IPS-NIHi7 (cell line): ENCODE data around the gene OR10J5.
"Not testable (repeated sequence)": the region's sequence is repeated elsewhere in the genome, so short reads cannot be mapped to it uniquely, and the experiment has no call there.

Experiments used
- DNase-seq: peaks from one replicate; pipeline ENCODE4 v3.0.0; 2012; ENCODE audit warnings: mixed read lengths; ENCODE audit errors: extremely low spot score

OR10J5 gene, protein sequence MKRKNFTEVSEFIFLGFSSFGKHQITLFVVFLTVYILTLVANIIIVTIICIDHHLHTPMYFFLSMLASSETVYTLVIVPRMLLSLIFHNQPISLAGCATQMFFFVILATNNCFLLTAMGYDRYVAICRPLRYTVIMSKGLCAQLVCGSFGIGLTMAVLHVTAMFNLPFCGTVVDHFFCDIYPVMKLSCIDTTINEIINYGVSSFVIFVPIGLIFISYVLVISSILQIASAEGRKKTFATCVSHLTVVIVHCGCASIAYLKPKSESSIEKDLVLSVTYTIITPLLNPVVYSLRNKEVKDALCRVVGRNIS

GRCh38 chr1:159535907-159536306 is at the start of gene OR10J5:
Gene OR10J5, minus strand, starts transcription at chr1:159536007. Its CDS starts 0 bp downstream, at chr1:159536007.
- DNase-seq = no peak

DNA sequence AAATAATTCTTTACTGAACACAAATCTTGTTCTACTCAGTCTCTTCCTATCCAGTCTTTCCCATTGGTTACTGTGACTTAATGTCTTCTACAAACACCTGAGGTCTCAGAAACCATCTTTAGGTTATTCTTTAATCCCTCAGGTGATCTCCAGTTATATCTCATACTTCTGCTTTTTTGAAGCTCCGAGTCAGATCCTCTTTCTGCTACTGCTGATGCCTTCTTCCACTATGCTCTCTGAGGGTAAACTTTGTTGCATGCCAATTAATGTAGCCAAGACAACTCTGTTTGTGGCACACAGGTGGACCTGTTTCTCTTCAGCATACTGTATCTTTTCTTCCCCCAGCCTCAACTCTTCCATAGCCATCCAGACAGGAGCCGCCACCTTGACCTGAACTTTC is 48.7 kb upstream of the OR10J5 start:
- DNase-seq = no peak

- DNase-seq = no peak
Observed at GRCh38 chr1:159581422-159581821, 45.6 kb upstream of the OR10J5 start.

DNA sequence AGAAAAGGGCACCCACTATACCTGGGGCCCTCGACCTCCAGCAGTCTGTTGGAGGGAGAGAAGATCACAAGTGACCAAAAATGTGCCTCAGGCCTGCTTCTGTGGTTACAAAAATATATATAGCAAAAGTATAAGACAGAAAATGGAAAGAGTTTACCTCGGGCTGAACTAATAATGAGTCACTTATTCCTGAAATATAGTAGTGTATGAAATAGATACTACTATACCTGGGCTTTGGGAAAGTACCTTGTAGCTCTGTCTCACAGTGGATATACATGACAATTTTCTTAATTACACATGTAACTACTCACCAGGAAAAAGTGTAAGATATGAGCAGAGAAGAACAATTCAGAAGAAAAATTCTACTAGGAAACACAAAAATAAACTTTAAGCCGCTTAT is 44.5 kb upstream of the OR10J5 start:
- DNase-seq = no peak

DNA sequence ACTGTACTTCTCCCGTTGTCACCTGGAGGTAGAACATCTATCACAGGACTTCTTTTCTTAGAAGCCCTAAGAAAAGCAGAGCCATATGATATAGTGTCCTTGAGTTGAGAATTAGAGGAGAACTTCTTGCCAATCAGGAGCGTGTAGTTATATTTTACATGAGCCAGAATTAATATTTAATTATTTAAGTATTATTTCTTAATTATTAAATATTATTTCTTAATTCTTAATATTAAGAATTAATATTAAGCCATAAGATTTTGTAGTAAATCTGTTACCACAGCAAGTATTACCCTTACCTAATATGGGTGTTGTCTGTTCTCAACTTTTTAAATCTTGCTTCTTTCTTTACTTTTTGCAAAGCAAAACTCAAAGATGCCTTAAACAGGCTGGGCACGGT is 41.6 kb upstream of the OR10J5 start:
- no peak for DNase-seq

- DNase-seq = no peak
Observed at GRCh38 chr1:159562680-159563079, 26.9 kb upstream of the OR10J5 start.

GRCh38 chr1:159561497-159561896 is 25.7 kb upstream of the OR10J5 start:
- DNase-seq = no peak

GRCh38 chr1:159560599-159560998 is 24.8 kb upstream of the OR10J5 start:
- DNase-seq = no peak

- no peak for DNase-seq
Observed at GRCh38 chr1:159556931-159557369, 21.1 kb upstream of the OR10J5 start.

- DNase-seq = no peak
Observed at GRCh38 chr1:159554696-159555095, 18.9 kb upstream of the OR10J5 start.

- no peak for DNase-seq
Observed at GRCh38 chr1:159554261-159554660, 18.5 kb upstream of the OR10J5 start.

DNA sequence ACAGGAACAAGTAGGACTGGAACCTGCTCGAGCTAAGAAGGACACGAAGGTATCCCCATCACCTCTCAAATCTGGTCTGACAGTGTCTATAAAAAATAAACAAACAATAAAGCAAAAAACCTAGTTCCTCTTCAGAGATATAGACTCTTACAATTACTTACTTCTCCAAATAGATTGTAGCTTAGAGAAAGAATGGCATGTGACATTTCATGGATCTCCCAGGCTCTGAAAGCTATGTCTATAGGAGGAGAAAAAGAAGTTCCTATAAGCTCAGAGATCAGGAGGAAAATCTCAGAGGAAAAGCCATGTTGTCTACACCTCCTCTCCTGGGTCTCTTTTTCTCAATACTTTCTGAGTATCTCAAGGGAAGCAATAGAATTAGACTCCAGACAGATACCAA is 12.3 kb upstream of the OR10J5 start:
- DNase-seq = no peak

GRCh38 chr1:159532922-159533321 is 2.9 kb downstream of the OR10J5 start:
- DNase-seq = no peak

DNA sequence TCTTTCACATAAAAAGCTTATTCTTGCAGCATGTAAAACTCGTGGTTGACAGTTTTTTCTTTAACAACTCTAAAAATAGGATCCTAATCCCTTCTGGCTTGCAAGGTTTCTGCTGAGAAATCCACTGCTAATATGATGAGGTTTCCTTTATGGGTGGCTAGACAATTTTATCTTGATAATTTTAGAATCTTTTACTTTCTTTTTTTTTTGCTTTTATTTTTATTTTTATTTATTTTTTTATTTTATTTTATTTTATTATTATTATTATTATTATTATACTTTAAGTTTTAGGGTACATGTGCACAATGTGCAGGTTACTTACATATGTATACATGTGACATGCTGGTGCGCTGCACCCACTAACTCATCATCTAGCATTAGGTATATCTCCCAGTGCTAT is 11.0 kb downstream of the OR10J5 start:
- not testable (repeated sequence) for DNase-seq

DNA sequence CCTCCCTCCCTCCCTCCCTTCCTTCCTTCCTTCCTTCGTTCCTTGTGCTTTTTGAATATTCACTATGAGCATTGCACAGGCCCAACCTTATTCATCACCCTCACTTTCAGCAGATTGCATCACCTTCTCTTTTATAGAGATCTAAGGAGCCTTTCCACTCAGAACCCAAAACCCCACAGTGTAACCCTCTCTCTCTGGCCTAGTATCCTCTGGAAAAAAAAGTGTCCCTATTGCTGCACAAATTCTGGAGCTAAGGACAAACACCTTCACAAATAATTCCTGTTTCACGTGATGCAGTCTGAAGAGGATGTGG is 25.6 kb downstream of the OR10J5 start:
- no peak for DNase-seq

DNA sequence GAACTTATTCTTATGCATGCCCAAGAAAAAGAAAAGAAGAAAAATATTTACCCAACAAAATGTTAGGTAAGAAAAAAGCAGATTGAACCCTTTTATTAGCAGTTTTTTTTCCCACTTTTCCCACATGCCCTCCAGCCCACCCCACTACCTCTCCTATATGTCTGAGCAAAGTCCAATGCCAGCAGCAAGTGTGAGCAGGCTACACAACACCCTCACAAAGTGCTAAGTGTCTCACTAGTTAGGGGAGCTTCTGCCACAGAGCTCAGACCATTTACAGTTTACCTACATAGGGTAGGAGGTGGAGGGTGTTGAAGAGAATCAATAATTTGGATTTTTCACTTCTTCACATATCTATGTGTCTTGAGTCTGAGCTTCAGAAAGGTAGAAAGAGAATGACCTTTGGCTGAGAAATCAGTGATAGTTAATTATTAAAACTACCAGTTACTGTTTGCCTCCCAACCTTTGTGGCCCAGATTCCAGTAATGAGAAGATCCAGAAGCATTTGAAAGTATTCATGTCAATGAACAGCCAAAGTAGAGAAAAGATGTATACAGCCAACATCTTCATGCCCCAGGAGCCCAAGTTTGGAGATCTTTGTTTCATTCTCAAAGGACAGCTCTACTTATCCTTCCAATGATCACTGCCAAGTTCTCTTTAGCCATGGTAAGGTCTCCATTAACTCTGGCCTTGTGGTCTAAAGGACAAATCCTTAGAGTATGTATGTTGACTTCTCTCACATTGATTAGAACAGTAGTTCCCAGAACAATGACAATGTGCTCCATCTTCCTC is 26.2 kb downstream of the OR10J5 start:
- DNase-seq = no peak

DNA sequence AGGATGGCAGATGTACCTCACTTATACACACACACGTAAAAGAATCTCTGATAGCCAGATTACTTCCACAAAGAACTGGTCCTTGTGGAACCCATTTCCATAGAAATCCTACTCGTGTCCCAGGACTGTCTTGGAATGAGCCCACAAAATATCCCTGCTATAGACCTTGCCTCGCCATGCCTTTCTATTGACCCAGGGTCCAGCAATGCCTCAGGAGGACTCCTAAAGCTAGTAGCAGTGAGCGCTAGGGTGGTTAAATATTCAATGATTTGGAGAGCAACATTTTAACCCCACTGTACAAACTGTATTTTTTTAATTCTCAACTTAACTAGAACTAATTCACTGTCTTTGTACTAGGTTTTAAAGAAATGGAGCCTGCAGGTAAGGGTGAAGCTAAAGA is 26.9 kb downstream of the OR10J5 start:
- DNase-seq = no peak

DNA sequence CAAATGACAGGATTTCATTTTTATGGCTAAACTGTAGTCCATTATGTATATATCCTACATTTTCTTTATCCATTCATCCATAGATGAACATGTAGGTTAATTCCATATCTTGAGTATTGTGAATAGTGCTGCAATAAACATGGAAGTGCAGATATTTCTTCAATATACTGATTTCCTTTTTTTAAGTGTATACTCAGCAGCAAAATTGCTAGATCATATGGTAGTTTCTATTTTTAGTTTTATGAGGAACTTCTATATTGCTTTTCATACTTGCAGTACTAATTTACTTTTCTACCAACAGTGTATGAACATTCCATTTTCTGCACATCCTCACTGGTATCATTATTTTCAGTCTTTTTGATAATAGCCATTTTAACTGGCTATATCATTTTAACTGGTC is 30.1 kb downstream of the OR10J5 start:
- DNase-seq = no peak

- DNase-seq = no peak
Observed at GRCh38 chr1:159501082-159501481, 34.7 kb downstream of the OR10J5 start.

GRCh38 chr1:159494513-159495210 is 41.1 kb downstream of the OR10J5 start:
- DNase-seq = not testable (repeated sequence)

- DNase-seq = no peak
Observed at GRCh38 chr1:159493354-159493753, 42.5 kb downstream of the OR10J5 start.

DNA sequence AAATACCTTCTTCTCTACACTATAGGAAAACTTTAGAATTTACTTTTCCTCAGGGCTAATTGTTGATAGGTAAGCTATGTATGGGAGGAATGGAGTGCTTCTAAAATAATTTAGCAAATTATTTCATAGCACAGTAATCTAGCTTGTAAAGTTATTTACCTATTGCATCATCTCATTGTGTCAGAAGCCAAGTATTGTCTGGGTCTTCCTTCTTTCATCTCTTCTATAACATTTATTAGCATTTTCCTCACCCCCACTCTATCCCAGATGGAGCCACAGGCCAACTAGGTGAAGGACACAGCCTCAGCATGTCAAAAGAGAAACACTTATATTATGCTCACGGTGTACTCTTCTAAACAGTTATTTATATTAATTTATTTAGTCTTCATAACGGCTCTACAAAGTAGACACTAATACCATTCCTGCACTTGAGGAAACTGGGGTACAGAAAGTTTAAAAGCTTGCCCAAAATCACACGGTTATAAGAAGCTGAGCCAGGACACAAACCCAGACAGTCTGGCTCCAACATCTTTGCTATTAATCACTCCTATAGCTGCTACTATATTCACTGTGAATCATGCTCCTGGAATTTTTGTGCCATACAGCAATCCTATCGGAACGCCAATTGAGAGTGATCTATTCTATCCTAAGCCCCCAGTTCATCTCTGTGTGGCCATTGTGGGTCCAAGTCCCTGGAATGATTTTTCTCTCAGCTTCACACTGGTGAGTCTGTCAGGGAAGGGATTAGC is 43.1 kb downstream of the OR10J5 start:
- no peak for DNase-seq
